ENCODE data around the gene ZNF670.
A peak's percentile ranks its signal among the peaks of the same experiment; 100 is the strongest.
"Not testable (repeated sequence)": the region's sequence is repeated elsewhere in the genome, so short reads cannot be mapped to it uniquely, and the experiment has no call there.

ZNF670 gene

GRCh38 chr1:247078258-247079140 is at the start of gene ZNF670:
Gene ZNF670 (minus strand): TSS chr1:247078811. CDS start chr1:247078596, 215 bp downstream.
- peak; percentile 98 for DNase-seq

- not testable (repeated sequence) for DNase-seq
Measured at GRCh38 chr1:247127519-247128282, 49.1 kb upstream of the ZNF670 start.

GRCh38 chr1:247126601-247127000 is 48.0 kb upstream of the ZNF670 start:
- DNase-seq: not testable (repeated sequence)

- not testable (repeated sequence) for DNase-seq
Measured at GRCh38 chr1:247126166-247126565, 47.6 kb upstream of the ZNF670 start.

- no peak for DNase-seq
Measured at GRCh38 chr1:247121382-247121781, 42.8 kb upstream of the ZNF670 start.

GRCh38 chr1:247120408-247120668 is 41.7 kb upstream of the ZNF670 start:
- not testable (repeated sequence) for DNase-seq

- no peak for DNase-seq
Measured at GRCh38 chr1:247119600-247120407, 41.2 kb upstream of the ZNF670 start.

- no peak for DNase-seq
Measured at GRCh38 chr1:247118946-247119446, 40.4 kb upstream of the ZNF670 start.

GRCh38 chr1:247115545-247115944 is 36.9 kb upstream of the ZNF670 start:
- no peak for DNase-seq

GRCh38 chr1:247115141-247115510 is 36.5 kb upstream of the ZNF670 start:
- DNase-seq: no peak

GRCh38 chr1:247114351-247115140 is 35.9 kb upstream of the ZNF670 start:
- no peak for DNase-seq

- DNase-seq: no peak
Measured at GRCh38 chr1:247113733-247114271, 35.2 kb upstream of the ZNF670 start.

- no peak for DNase-seq
Measured at GRCh38 chr1:247113094-247113497, 34.5 kb upstream of the ZNF670 start.

- DNase-seq: no peak
Measured at GRCh38 chr1:247112479-247112781, 33.8 kb upstream of the ZNF670 start.

GRCh38 chr1:247111700-247112478 is 33.3 kb upstream of the ZNF670 start:
- DNase-seq: peak; percentile 51

GRCh38 chr1:247111259-247111699 is 32.7 kb upstream of the ZNF670 start:
- DNase-seq: no peak

GRCh38 chr1:247110627-247111258 is 32.1 kb upstream of the ZNF670 start:
- no peak for DNase-seq

GRCh38 chr1:247107694-247108093 is 29.1 kb upstream of the ZNF670 start:
- DNase-seq: no peak

- DNase-seq: no peak
Measured at GRCh38 chr1:247105966-247106365, 27.4 kb upstream of the ZNF670 start.

GRCh38 chr1:247104965-247105364 is 26.4 kb upstream of the ZNF670 start:
- DNase-seq: no peak
